ENCODE data around the gene KPTN.

The KPTN gene

GRCh38 chr19:47483800-47484690 lies at the start of gene KPTN:
Gene KPTN, minus strand, starts transcription at chr19:47484219. Its CDS starts 59 bp downstream, at chr19:47484160.
- DNase-seq (ENCODE audit: low read depth in 2 of 2): peak; percentile 80 to 86

GRCh38 chr19:47531640-47532387 lies 47.8 kb upstream of the KPTN start:
- no peak for DNase-seq (ENCODE audit: low read depth in 2 of 2)

GRCh38 chr19:47529018-47529742 lies 45.2 kb upstream of the KPTN start:
- DNase-seq (ENCODE audit: low read depth in 2 of 2): no peak

- no peak for DNase-seq (ENCODE audit: low read depth in 2 of 2)
Observed at GRCh38 chr19:47526798-47527197, 42.8 kb upstream of the KPTN start.

- DNase-seq (ENCODE audit: low read depth in 2 of 2): no peak
Observed at GRCh38 chr19:47523473-47523872, 39.5 kb upstream of the KPTN start.

- no peak for DNase-seq (ENCODE audit: low read depth in 2 of 2)
Observed at GRCh38 chr19:47521473-47522180, 37.6 kb upstream of the KPTN start.

GRCh38 chr19:47520839-47521238 lies 36.8 kb upstream of the KPTN start:
- no peak for DNase-seq (ENCODE audit: low read depth in 2 of 2)

- no peak for DNase-seq (ENCODE audit: low read depth in 2 of 2)
Observed at GRCh38 chr19:47520343-47520806, 36.4 kb upstream of the KPTN start.

GRCh38 chr19:47518854-47519253 lies 34.8 kb upstream of the KPTN start:
- no peak for DNase-seq (ENCODE audit: low read depth in 2 of 2)

- DNase-seq (ENCODE audit: low read depth in 2 of 2): peak; percentile 26 to 31
Observed at GRCh38 chr19:47518139-47518538, 34.1 kb upstream of the KPTN start.

GRCh38 chr19:47514869-47515588 lies 31.0 kb upstream of the KPTN start, which contains the start of gene NAPA:
Gene NAPA, minus strand, starts transcription at chr19:47515063. Its CDS starts 123 bp downstream, at chr19:47514940.
- peak; percentile 100 for DNase-seq (ENCODE audit: low read depth in 2 of 2)

- no peak for DNase-seq (ENCODE audit: low read depth in 2 of 2)
Observed at GRCh38 chr19:47514151-47514868, 30.3 kb upstream of the KPTN start.

GRCh38 chr19:47512948-47513319 lies 28.9 kb upstream of the KPTN start:
- DNase-seq (ENCODE audit: low read depth in 2 of 2): no peak

GRCh38 chr19:47512183-47512947 lies 28.3 kb upstream of the KPTN start:
- no peak for DNase-seq (ENCODE audit: low read depth in 2 of 2)

GRCh38 chr19:47511681-47512080 lies 27.7 kb upstream of the KPTN start:
- no peak for DNase-seq (ENCODE audit: low read depth in 2 of 2)

- DNase-seq (ENCODE audit: low read depth in 2 of 2): no peak
Observed at GRCh38 chr19:47511128-47511517, 27.1 kb upstream of the KPTN start.

GRCh38 chr19:47510516-47511127 lies 26.6 kb upstream of the KPTN start:
- no peak for DNase-seq (ENCODE audit: low read depth in 2 of 2)

GRCh38 chr19:47509973-47510372 lies 26.0 kb upstream of the KPTN start:
- no peak for DNase-seq (ENCODE audit: low read depth in 2 of 2)

All from stimulated activated CD4-positive, alpha-beta T cell treated with anti-CD3 and anti-CD28 coated beads, Interleukin-12 subunit alpha, Interleukin-12 subunit beta, amount 100 ng/mL, for 24 hours (primary cell).